HG02870 (cell line): Measurements from ENCODE around the gene EIF2S2.
"Not testable (repeated sequence)": the region's sequence is repeated elsewhere in the genome, so short reads cannot be mapped to it uniquely, and the experiment has no call there.

Experiments used
- ATAC-seq: cut with Tn5 transposase; IDR thresholded peaks from one replicate; pipeline ENCODE4 v1.9.1; 2021; ENCODE audit warnings: mild to moderate bottlenecking, moderate library complexity; ENCODE audit not compliant: unreplicated experiment

Gene EIF2S2, protein sequence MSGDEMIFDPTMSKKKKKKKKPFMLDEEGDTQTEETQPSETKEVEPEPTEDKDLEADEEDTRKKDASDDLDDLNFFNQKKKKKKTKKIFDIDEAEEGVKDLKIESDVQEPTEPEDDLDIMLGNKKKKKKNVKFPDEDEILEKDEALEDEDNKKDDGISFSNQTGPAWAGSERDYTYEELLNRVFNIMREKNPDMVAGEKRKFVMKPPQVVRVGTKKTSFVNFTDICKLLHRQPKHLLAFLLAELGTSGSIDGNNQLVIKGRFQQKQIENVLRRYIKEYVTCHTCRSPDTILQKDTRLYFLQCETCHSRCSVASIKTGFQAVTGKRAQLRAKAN

DNA sequence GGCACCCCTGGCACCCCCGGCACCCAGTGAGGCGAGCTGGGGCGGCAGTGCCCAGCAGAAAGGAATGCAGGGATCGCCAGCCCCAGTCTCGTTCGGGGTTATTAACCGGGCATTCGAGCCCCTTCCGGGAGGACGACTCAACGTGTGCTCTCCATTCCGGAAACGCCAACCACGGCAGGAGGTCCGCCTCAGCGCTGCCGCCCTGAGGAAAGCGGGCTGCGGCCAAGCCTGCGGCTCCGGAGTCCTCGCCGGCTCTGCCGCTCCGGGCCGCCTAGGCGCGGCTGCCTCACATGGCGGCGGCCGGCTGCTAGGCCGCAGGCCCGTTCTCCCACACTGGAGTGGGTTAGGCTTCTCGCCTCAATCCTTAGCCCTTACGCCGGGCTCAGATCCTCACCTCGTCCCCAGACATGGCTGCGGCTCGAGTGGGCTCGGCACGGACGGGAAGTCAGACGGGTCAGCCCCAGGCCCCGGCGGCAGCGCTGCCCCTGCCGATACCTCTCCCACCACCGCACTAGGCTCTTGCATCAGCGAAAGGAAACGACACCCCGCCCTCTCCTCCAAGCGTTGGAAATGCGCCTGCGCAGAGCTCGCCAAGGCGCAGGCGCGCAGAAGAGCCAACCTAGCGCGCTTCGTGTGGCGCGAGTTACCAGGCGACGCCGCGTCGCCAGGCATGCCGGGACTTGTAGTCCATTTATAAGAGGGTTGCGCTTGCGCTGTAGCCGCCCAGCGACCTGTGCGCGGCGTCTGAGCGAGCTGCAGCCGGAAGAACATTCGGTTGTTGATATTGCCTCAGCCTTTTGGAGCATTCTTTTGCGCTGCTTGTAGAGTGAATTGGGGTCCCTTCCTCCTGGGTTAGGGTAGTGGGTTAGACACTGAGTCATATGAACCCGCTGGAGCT is at the start of gene EIF2S2:
EIF2S2 (minus strand) TSS at position 542 of the 898 bp plus-strand sequence; CDS start at position 409, 133 bp downstream.
- ATAC-seq = peak; percentile 79

DNA sequence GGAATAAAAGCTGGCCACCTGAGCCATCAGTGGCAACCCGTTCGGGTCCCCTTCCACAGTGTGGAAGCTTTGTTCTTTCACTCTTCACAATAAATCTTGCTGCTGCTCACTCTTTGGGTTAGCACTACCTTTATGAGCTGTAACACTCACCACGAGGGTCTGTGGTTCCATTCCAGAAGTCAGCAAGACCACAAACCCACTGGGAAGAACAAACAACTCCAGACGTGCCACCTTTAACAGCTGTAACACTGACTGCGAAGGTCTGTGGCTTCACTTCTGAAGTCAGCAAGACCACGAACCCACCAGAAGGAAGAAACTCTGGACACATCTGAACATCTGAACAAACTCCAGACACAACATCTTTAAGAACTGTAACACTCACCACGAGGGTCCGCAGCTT is 45.7 kb upstream of the EIF2S2 start:
- ATAC-seq = not testable (repeated sequence)

DNA sequence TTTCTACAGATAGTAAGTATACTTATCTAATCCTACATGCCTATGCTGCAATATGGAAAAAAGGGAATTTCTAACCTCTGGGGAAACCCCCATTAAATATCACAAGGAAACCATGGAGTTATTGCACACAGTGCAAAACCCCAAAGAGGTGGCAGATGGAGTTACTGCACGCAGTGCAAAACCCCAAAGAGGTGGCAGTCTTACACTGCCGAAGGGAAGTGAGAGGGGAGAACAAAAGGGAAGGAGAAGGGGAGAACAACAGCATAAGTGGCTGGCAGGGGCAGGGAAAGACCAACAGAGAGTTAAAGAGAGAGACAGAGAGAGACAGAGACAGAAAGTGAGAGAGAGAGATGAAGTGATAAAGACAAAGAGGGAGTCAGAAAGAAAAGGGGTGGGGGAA is 43.8 kb upstream of the EIF2S2 start:
- no peak for ATAC-seq

DNA sequence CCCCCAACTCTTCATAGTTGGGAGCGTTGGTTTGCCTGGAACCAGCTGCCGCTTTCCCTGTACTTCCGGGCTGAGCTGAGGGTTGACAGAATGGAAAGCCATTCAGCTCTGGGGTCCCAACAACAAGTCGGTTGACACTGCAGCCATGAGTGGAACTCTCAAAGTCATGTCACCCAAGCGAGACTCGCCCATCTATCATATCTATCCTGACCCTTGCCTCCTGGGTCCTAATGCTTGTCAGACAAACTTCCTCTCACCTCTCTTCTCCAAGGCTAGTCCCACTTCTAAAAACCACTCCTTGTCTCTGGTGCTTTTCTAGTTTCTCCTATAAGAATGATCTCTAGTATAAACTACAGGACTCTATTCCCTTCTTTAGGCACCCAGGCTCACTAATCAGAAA is 41.1 kb upstream of the EIF2S2 start:
- not testable (repeated sequence) for ATAC-seq

DNA sequence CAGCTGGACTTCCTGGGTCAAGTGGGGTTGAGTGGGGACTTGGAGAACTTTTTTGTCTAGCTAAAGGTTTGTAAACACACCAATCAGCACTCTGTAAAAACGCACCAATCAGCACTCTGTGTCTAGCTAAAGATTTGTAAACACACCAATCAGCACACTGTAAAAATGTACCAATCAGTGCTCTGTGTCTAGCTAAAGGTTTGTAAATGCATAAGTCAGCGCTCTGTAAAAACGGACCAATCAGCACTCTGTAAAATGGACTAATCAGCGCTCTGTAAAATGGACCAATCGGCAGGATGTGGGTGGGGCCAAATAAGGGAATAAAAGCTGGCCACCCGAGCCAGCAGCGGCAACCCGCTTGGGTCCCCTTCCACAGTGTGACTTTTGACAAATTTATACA is 40.0 kb upstream of the EIF2S2 start:
- not testable (repeated sequence) for ATAC-seq

DNA sequence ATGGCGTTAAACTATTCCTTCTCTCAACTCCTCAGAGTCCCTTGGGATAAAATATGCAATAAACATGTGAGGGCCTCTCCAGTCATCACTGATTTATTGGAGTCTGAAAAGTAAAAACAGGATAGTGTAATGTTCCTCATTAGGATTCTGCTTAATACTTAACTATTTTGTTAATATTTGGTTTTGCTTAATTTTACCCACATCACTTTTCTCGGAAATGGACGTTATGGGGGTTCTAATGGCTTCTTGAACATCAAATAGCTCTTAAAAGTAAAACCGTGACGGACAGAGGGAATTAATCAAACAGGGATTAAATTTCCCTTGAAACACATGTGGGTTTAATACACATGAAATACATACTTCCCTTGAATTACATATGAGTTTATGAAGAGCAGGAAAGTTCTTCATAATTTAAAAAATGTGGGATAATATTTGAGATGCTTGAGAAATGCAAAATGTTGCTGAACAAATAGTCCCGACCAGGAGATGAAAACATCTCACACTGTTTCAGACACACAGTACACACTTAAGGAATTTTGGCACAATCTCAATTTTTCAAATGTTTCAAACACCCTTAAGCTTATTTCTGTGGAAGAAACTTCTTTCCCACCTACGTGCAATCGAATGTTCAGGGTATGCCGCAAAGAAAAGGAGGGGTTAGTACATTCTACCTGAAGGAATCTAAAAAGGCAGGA is 38.4 kb upstream of the EIF2S2 start:
- no peak for ATAC-seq

DNA sequence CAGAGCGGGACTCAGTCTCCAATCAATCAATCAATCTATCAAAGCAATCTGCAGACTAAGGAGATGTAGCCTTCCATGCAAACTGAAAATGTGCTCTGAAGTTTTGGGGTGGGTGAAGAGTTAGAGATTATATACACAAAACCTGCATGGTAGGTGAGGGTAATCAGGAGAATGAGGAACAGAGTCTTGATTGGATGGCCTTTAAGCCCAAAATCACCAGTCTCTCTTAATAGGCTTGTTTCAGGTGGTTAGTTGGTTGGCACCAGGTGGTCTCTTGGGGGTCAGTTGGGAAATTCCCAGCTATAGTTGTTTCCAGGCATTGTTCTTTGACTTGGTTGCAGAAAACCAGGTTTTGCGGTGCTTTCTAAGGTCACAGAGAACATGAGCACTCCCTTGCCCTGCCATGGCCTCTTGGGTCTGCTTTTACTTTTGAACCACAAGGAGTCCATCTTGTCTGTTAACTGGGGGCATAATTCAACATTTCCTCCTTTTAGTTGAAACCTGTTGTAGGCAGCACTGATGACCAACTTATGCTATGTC is 33.3 kb upstream of the EIF2S2 start:
- ATAC-seq = no peak

DNA sequence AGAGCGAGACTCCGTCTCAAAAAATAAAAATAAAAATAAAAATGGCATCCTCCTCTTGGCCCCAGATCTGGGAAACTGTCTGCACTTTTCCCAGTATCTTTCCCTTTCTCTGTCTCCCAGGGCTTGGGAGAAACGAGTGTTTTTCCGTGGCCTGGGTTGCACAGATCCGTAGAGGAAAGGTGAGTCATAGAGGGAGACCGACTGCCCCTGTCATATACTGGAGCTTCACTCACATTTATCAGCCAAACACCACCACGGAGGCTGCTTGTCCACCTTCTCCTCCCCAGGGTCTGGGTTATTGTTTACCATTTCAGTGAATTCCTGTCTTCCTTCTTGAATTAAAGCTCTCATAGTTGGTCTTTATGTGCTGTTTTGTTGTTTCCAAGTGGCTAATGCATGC is 31.9 kb upstream of the EIF2S2 start:
- ATAC-seq = no peak

DNA sequence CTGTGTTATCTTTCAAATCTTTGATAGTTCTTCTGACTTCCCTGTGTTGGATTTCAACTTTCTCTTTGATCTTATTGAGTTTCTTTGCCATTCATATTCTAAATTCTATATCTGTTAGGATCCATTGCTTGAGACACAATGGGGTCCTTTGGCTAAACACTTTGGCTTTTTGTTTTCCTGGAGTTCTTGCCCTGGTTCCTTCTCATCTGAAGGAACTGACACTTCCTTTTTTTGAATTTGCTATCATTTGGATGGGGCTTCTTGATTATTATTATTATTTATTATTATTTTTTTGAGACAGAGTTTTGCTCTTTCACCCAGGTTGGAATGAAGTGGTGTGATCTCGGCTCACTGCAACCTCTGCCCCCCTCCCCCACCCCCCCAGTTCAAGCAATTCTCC is 30.1 kb upstream of the EIF2S2 start:
- ATAC-seq = no peak

DNA sequence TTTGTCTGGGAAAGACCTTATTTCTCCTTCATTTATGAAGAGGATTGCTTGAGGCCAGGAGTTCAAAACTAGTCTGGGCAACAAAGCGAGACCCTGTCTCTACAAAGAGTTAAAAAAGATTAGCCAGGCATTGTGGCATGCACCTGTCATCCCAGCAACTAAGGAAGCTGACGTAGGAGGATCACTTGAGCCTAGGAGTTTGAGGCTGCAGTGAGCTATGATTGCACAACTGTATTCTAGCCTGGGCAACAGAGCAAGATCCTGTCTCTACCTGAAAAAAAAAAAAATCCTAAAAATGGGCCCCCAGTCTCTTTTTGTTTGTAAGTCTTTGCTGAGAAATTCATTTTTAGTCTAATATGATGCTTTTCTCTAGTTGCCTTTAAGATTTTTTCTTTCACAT is 29.2 kb upstream of the EIF2S2 start:
- ATAC-seq = no peak

DNA sequence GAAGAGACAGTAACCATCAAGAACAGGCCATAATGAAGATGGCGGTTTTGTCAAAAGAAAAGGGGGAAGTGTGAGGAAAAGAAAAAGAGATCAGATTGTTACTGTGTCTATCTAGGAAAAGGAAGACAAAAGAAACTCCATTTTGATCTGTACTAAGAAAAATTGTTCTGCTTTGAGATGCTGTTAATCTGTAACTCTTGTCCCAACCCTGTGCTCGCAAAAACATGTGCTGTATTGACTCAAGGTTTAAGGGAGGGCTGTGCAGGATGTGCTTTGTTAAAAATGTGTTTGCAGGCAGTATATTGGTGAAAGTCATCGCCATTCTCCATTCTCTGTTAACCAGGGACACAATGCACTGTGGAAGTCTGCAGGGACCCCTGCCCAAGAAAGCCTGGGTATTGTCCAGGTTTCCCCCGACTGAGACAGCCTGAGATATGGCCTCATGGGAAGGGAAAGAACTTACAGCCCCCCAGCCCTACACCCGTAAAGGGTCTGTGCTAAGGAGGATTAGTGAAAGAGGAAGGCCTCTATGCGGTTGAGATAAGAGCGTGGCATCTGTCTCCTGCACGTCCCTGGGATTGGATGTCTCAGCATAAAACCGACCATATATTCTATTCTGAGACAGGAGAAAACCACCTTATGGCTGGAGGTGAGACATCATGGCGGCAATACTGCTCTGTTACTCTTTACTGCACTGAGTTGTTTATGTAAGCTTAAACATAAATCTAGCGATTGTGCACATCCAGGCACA is 23.7 kb upstream of the EIF2S2 start:
- ATAC-seq = not testable (repeated sequence)

DNA sequence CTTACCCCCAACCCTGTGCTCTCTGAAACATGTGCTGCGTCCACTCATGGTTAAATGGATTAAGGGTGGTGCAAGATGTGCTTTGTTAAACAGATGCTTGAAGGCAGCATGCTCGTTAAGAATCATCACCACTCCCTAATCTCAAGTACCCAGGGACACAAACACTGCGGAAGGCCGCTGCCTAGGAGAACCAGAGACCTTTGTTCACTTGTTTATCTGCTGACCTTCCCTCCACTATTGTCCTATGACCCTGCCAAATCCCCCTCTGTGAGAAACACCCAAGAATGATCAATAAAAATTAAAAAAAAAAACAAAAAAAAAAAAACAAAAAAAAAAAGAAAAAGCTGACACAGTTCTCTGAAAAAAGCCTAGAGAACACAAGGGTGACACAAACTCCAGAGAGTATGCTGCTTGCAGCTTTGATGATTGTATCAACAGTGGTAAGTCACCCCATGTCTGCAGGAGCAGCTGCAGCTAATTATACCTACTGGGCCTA is 21.4 kb upstream of the EIF2S2 start:
- ATAC-seq = not testable (repeated sequence)

DNA sequence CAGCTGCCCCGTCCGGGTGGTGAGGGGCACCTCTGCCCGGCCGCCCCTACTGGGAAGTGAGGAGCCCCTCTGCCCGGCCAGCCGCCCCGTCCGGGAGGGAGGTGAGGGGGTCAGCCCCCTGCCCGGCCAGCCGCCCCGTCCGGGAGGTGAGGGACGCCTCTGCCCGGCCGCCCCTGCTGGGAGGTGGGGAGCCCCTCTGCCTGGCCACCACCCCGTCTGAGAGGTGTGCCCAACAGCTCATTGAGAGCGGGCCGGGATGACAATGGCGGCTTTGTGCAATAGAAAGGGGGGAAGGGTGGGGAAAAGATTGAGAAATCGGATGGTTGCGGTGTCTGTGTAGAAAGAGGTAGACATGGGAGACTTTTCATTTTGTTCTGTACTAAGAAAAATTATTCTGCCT is 20.9 kb upstream of the EIF2S2 start:
- not testable (repeated sequence) for ATAC-seq

DNA sequence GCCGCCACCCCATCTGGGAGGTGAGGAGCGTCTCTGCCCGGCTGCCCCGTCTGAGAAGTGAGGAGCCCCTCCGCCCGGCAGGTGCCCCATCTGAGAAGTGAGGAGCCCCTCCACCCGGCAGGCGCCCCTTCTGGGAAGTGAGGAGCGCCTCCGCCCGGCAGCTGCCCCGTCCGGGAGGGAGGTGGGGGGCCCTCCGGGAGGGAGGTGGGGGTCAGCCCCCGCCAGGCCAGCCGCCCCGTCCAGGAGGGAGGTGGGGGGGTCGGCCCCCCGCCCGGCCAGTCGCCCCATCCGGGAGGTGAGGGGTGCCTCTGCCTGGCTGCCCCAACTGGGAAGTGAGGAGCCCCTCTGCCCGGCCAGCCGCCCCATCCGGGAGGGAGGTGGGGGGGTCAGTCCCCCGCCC is 20.4 kb upstream of the EIF2S2 start:
- not testable (repeated sequence) for ATAC-seq

DNA sequence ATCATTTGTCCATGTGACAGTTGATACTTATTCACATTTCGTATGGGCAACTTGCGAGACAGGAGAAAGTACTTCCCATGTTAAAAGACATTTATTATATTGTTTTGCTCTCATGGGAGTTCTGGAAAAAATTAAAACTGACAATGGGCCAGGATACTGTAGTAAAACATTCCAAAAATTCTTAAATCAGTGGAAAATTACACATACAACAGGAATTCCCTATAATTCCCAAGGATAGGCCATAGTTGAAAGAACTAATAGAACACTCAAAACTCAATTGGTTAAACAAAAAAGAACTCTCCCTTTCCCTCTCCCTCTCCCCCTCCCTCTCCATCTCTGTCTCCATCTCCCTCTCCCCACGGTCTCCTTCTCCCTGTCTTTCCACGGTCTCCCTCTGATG is 19.4 kb upstream of the EIF2S2 start:
- ATAC-seq = no peak

DNA sequence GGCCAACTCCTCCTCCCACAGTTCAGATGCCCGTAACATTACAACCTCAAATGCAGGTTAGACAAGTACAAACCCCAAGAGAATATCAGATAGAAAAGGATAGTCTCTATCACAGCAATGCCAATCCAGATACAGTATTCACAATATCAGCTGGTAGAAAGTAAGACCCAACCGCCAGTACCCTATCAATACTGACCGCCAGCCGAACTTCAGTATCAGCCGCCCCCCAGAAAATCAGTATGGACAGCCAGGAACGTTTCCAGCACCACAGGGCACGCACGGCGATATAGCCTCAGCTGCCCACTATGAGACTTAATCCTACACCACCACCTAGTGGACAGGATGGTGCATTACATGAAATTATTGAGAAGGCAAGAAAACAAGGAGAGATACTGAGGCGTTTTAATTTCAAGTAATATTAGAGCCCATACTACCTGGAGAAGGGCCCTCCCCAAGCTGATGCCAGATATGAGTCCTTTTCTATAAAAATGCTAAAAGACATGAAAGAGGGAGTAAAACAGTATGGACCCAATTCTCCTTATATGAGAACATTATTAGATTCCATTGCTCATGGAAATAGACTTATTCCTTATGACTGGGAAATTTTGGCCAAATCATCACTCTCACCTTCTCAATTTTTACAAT is 17.6 kb upstream of the EIF2S2 start:
- no peak for ATAC-seq

DNA sequence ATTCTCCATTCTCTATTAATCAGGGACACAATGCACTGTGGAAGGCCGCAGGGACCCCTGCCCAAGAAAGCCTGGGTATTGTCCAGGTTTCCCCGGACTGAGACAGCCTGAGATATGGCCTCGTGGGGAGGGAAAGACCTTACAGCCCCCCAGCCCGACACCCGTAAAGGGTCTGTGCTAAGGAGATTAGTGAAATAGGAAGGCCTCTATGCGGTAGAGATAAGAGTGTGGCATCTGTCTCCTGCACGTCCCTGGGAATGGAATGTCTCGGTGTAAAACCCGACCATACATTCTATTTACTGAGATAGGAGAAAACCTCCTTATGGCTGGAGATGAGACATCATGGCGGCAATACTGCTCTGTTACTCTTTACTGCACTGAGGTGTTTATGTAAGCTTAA is 15.7 kb upstream of the EIF2S2 start:
- no peak for ATAC-seq

DNA sequence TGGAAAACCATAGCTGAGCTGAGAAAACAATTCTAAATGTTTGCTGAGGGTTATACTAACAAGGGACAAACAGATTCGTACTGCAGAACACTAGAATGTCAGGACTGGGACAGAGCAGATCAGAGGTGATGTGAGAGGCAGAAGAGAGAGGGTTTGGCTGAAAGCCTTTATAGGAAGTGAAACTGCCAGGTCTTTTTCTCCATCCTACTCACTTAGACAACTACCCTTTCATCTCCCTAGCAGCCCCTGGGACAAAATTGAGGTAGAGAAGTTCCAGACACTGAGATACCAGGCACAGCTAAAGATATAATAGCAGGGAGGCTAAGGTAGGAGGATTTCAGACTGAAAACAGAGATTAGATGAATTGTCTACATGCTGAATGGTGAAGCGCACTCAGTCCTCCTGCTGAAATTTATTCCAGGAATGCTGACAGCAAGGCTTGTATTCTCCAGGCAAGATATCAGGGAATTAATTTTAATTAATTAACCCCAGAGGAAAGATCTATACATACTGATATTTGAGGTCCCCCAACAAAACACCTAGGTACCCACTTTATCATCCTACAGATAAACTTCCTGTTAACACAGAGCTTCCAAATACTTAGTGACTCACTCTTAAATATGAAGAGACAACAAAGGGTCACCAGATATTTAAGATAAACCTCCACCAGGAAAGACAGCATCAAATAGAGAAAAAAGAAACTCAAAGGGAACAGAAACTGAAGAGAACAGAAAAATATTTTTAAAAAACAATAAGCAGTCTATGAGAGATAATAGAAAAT is 12.6 kb upstream of the EIF2S2 start:
- ATAC-seq = peak; percentile 62

DNA sequence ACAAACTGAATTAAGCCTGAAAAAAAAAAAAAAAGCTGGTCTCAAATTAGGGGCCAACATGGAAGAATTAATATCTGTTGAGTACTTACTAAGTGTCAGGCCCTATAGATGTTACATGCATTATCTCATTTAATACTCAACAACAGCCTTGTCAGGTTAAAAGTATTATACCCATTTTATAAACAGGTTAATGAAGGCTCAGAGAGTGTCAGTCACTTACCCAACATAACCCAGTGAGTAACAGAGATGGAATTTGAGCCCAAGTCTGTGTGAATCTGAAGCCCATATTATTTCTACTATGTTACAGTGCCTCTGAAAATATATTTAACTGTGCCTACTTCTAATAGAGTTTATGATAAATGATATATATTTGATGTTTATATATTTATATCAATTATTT is 11.3 kb upstream of the EIF2S2 start:
- ATAC-seq = no peak
